Camera-type eye (tissue), 1 donor: ENCODE measurements around the gene MSRB2. TPM values are rescaled to one million over a fixed set of nuclear protein-coding genes. Genes with fewer than 3 reads are reported as not detected.

Experiments
- total RNA-seq: library from RNA; depleted of rRNA; stranded (reverse); fragments of >200 nt; gene quantifications from one replicate; pipeline ENCODE4 v1.2.3, GENCODE V29; 2014

Gene MSRB2
- total RNA-seq: 21.7 TPM

GRCh38 chr10:23095404-23095965 lies at the start of gene MSRB2:
MSRB2 (plus strand) TSS chr10:23095579; CDS start chr10:23095609, 30 bp downstream.

Other genes with a start within 250 kb of the MSRB2 start
- gene ARMC3, start 167.5 kb upstream of the MSRB2 start, total RNA-seq: 0.77 TPM
- 2.8 TPM for gene PTF1A, start 96.7 kb downstream of the MSRB2 start, total RNA-seq
- 0.11 TPM for gene C10orf67, start 249.2 kb downstream of the MSRB2 start, total RNA-seq